Osteocyte (in vitro differentiated cells): ENCODE results near the gene RAC3. TPM values are rescaled to one million over a fixed set of nuclear protein-coding genes. Genes with fewer than 3 reads are reported as not detected.

Experiments used
- DNase-seq: peaks from one replicate; pipeline ENCODE4 v3.0.0; 2021; ENCODE audit warnings: mixed read lengths; ENCODE audit not compliant: unreplicated experiment; ENCODE audit errors: extremely low spot score
- H3K27ac Mint-ChIP-seq: one replicate; pipeline ENCODE4 v1.8.0; 2021; ENCODE audit warnings: mild to moderate bottlenecking, mixed read lengths; ENCODE audit not compliant: unreplicated experiment
- H3K27me3 Mint-ChIP-seq: one replicate; pipeline ENCODE4 v1.8.0; 2021; ENCODE audit warnings: mixed read lengths; ENCODE audit not compliant: unreplicated experiment
- H3K36me3 Mint-ChIP-seq: one replicate; pipeline ENCODE4 v1.8.0; 2021; ENCODE audit warnings: mixed read lengths; ENCODE audit not compliant: unreplicated experiment
- H3K4me1 Mint-ChIP-seq: one replicate; pipeline ENCODE4 v1.8.0; 2021; ENCODE audit warnings: mixed read lengths; ENCODE audit not compliant: unreplicated experiment
- H3K4me3 Mint-ChIP-seq: one replicate; pipeline ENCODE4 v1.8.0; 2021; ENCODE audit warnings: mild to moderate bottlenecking, moderate library complexity, mixed read lengths; ENCODE audit not compliant: unreplicated experiment
- H3K9me3 Mint-ChIP-seq: one replicate; pipeline ENCODE4 v1.8.0; 2021; ENCODE audit warnings: mixed read lengths; ENCODE audit not compliant: unreplicated experiment
- CTCF ChIP-seq: fragments of 200-600 bp; sonication (generic); IDR thresholded peaks from 2 replicates; pipeline ENCODE4 v1.5.0; 2021; ENCODE audit warnings: antibody characterized with exemption, mild to moderate bottlenecking, moderate library complexity
- total RNA-seq: library from RNA; stranded (reverse); gene quantifications from 2 replicates; pipeline ENCODE4 v1.2.1, GENCODE V29; 2021

Gene RAC3
- total RNA-seq, 1 donor from 2014 or later: 19.4 TPM

GRCh38 chr17:82005701-82006348, 25.7 kb upstream of the RAC3 start:
- Mint-ChIP-seq H3K4me1 (peaks cover 19% of the 10 kb centered on the region), H3K4me3 (no peak overlapping the region), H3K9me3 (no peaks in the 10 kb centered on the region), H3K27ac (no peak overlapping the region), H3K27me3 (no peaks in the 10 kb centered on the region), H3K36me3 (no peaks in the 10 kb centered on the region)
- no peak for TF ChIP-seq CTCF
- DNase-seq: no peak

GRCh38 chr17:82006468-82007227, 24.8 kb upstream of the RAC3 start:
- H3K27ac Mint-ChIP-seq: no peak overlapping the region
- DNase-seq: no peak
- TF ChIP-seq CTCF: no peak
- peaks cover 19% of the 10 kb centered on the region for H3K4me1 Mint-ChIP-seq
- no peaks in the 10 kb centered on the region for H3K9me3 Mint-ChIP-seq
- H3K36me3 Mint-ChIP-seq: no peaks in the 10 kb centered on the region
- H3K4me3 Mint-ChIP-seq: no peak overlapping the region
- H3K27me3 Mint-ChIP-seq: no peaks in the 10 kb centered on the region

GRCh38 chr17:82007228-82007494, 24.3 kb upstream of the RAC3 start:
- Mint-ChIP-seq H3K4me3 (no peak overlapping the region), H3K36me3 (no peaks in the 10 kb centered on the region), H3K27ac (no peak overlapping the region), H3K27me3 (no peaks in the 10 kb centered on the region), H3K9me3 (no peaks in the 10 kb centered on the region), H3K4me1 (peaks cover 19% of the 10 kb centered on the region)
- TF ChIP-seq CTCF: no peak
- DNase-seq: no peak

GRCh38 chr17:82007495-82008257, 23.8 kb upstream of the RAC3 start:
- Mint-ChIP-seq H3K27ac (no peak overlapping the region), H3K9me3 (no peaks in the 10 kb centered on the region), H3K4me1 (peaks cover 19% of the 10 kb centered on the region), H3K27me3 (no peaks in the 10 kb centered on the region), H3K36me3 (no peaks in the 10 kb centered on the region), H3K4me3 (no peak overlapping the region)
- no peak for TF ChIP-seq CTCF
- DNase-seq: no peak
